Activated CD4-positive, alpha-beta T cell treated with anti-CD3 and anti-CD28 coated beads, Interleukin-2, amount 50 U/mL, for 24 hours (primary cell): Measurements from ENCODE around the gene EPHA7.

Experiments used
- DNase-seq, 2 donors: peaks; one replicate each; pipeline ENCODE4 v3.0.0-alpha.2; 2020; ENCODE audit warnings: low read depth in 1 of 2, low spot score in 1 of 2

EPHA7 gene

DNA sequence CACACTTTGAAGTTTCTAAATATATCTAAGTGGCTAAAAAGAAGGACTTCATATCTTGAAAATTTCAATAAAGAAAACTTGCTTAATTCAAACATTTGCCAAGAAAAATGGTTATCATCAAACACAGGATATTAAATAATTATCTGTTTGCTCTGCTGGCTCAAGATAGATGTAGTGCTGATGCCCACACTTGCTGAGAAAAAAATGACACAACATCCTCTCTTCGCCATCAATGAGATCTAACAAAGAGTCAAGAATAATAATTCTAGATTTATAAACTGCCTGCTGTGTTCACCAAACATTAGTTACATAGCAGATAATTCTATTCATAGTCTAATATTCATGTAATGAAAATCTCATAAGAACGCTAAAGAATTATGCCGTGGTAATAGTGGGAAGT lies 93.6 kb downstream of the EPHA7 start:
- no peak for DNase-seq

DNA sequence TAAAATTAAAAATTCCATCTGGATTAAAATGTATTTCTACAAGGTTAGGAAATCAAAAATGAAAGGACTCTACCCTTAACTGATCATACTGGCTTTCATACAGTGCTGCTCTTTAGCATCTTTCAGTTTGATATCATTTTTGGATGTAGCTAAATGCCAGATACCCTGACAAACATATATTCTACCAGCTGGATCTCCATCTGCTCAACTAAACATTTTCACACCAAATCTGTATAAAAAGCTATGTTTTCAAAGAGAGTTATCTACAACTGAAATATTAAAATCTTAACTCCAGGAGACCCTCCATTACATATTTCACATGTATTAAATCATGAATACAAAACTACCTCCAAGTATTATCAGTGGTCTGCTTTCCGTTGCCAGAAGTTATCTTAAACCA lies 95.7 kb downstream of the EPHA7 start:
- DNase-seq = no peak

DNA sequence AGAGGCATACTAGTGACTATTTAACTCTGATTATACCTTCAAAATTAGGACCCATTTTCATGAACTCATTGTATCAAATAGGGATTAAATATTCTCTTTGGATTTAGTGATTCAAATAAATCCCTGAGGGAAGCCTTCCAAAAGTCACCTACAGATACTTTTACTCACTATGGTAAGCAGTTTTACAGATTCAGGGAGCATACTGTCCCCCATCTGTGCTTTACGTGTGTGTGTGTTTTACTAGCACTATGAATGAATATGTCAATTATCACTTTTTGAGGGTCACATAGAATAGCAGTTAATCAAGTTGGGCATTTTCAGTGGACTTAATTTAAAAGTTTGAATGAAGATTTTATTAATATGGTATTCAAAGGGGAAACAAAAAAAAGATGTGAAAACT lies 96.7 kb downstream of the EPHA7 start:
- no peak for DNase-seq

DNA sequence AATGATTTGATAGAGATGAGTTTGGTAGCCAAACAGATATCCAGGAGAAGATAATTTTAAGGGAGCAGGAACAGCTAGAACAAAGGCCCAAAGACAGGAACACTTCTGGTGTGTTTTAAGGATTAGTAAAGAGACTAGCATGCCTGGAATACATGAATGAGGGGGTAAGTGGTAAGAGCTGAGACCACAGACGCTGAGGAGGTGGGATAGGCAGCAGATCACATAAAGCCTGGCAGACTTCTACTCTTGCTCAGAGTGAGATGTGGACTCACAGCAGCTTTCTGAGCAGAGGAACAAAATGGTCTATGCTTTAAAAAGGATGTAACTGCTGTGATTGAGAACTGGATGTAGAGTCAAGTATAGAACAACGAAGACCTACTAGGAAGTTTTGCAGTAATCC lies 100.1 kb downstream of the EPHA7 start:
- no peak for DNase-seq

DNA sequence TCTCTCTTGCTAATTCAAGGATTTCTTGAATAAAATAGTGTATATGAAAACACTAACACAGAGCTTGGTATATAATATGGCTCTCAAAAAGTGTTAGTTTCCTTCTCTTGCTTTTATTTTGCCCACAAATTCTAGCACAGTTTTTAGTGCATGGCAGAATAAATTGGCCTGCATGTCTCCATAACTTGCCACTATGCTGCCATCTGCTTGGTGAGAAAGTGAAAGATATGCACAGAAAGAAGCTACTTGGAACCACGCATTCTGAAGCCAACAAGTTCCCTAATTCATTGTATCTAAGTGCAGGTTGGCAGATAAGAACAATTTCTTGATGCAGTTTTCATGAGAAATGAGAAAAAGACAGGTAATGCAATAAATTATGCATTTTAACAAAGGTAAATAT lies 101.2 kb downstream of the EPHA7 start:
- no peak for DNase-seq

GRCh38 chr6:93317592-93317991 lies 101.8 kb downstream of the EPHA7 start:
- no peak for DNase-seq

GRCh38 chr6:93307505-93308409 lies 111.6 kb downstream of the EPHA7 start:
- DNase-seq = no peak

GRCh38 chr6:93305088-93305487 lies 114.3 kb downstream of the EPHA7 start:
- DNase-seq = no peak

- DNase-seq = no peak
Measured at GRCh38 chr6:93304505-93304904, 114.9 kb downstream of the EPHA7 start.

GRCh38 chr6:93300661-93301060 lies 118.7 kb downstream of the EPHA7 start:
- DNase-seq = no peak

GRCh38 chr6:93299622-93300021 lies 119.7 kb downstream of the EPHA7 start:
- no peak for DNase-seq

DNA sequence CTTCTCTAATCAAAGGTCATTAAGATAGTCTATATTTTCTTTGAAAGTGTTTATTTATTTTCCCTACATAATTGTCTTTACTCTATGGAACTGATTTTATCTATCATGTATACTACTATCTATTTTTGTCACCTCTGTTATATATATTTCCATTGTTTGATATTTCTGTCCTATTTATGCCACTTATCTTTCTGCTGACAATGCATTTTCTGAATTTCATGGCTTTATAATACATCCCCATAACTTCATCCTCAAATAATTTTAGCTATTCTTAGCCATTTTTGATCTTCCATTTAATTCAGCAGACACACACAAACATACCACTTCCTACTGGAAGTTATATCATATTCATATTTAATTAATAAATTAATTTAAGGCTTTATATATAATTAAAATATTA lies 123.7 kb downstream of the EPHA7 start:
- DNase-seq = no peak

- no peak for DNase-seq
Measured at GRCh38 chr6:93294879-93295278, 124.5 kb downstream of the EPHA7 start.

DNA sequence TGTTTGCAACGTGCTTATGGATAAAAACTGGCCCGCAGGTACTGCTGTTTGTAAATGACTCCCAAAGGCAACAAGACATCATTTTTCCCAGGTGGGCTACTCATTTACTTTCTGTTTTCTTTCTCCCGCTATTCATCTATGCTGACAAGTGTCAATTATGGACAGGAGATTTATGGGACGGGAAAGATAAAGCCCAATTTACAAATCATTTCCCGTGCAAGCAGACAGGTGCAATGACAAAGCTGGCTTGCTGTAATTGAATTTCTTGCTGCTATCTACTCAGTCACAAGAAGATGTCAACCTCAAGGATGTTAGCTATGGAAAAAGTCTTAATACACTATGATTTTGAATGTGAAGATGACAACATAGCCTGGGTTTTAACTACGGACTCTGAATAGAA lies 125.5 kb downstream of the EPHA7 start:
- no peak for DNase-seq

GRCh38 chr6:93293460-93293859 lies 125.9 kb downstream of the EPHA7 start:
- no peak for DNase-seq

DNA sequence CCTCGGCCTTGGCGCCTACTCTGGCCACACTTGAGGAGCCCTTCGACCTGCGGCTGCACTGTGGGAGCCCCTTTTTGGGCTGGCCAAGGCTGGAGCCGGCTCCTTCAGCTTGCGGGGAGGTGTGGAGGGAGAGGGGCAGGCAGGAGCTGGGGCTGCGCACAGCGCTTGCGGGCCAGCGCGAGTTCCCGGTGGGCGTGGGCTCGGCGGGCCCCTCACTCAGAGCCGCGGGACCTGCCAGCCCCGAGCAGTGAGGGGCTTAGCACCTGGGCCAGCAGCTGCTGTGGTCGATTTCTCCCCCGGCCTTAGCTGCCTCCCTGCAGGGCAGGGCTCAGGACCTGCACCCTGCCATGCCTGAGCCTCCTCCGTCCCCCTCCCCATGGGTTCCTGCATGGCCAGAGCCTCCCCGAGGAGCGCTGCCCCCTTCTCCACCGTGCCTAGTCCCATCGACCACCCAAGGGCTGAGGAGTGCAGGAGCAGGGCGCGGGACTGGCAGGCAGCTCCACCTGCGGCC lies 136.8 kb downstream of the EPHA7 start:
- no peak for DNase-seq

DNA sequence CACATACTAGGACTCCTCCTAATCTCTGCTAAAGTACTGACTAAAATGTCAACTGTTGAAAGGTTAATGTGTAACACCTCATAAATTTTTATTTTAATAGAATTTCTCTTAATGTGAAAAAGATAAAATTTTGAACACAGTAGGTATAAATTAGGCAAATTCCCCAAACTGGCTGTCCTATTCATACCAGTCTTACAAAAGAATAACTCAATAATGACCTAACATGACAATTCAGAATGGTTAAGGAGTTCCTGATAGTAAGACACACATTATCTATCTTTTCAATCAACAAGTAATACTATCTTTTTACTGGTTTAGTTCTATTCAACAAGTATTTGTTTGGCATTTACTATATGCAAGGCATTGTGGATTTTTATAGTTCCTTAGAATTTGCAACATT lies 141.1 kb downstream of the EPHA7 start:
- DNase-seq = no peak

DNA sequence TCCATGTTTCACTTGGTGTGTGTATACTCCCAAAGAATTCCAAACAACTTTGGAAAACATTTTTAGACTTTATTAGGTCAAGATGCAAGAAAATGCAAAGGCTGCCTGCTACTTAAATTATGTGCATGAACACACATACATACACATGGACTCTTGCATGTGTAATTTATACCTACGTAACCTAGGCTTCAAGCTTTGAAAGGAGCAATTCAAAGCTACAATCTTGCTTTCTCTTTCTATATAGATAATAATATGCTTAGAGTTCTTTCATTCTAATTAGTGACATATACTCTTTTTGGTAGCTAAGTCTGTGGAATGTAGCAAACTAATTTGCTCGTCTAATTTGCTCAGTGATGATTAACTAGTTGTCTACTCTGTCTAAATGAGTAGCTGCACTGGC lies 146.5 kb downstream of the EPHA7 start:
- no peak for DNase-seq

DNA sequence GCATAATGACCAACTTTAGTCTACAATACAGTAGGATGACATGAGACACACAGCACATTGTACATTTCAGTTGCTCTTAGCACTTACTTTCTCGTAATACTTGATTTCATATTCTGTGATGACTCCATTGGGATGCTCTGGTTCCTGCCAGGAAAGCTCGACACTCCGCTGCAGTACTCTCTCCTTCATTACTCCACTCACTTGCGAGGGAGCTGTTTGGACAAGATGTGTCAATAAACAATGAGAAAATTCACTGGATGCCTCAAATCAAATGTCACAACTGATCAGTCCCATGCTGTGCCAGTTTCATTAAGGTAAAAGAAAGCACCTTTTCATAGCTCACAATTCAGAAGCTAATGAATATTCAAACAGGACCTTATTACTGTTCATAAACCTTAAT lies 147.1 kb downstream of the EPHA7 start:
- no peak for DNase-seq

DNA sequence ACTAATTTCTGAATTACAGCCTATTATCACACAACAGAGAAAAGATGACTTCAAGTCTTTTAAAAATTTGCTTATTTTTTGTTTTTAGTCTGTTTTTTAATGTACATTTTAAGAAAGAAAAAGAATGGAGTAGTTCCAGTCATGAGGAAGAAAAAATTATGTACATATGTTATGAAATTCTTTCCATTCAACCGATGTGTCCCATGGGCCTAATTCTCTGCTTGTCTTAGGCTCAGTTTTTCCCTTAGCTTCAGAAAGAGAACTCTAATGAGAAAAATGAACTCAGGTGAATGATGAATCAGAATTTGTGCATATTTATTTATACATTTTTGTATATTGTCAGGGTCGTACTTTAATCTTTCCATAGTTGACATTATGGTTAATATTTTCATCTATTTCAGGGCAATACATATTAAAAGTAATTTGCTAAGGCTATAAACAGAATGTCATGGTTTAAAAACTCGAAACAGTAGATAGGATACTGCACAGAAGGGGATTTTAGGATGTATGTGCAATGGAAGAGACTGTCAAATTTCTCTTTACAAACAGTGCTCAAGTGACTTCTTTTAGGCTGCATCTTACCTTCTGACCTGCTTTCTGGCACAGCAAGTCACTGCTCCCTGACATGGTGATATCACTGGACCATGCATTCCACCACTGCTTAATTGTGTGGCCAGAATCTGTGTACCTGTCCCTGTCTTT lies 153.1 kb downstream of the EPHA7 start:
- no peak for DNase-seq

DNA sequence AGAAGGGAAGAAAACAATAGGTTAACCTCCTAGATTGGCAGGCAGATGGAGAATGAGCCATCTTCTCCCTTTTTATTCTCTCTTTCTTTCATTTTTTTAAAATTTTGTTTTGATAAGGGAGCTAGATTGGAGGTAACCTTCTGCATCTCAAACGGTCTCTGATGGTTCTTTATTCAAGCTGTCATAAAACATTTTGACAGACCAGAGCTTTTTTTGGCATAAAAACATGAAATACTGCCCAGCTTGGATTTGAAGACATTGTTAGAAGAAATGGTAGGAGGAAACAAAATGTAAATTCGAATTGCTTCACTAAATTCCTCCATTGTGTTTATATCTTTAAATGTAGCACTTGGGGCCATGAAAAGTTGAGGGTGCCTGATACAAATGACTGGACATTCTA lies 158.5 kb downstream of the EPHA7 start:
- DNase-seq = no peak

DNA sequence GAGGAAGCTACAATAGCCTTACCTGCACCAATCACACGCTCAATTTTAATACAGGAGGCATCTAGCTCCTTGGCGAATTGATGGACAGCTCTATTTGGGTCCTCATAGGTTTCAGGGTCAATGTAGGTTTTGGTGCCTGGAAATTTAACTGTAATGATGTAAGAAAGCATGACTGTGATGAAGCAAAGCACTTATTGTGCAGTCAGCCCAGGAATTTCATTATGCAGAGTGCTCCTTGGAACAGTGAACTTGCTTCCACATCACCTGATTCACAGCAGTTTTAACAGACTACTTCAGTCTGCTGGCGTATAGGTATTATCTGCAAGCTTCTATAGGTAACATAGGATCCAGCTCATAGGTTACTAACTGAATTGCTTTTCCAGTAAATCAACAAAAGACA lies 160.0 kb downstream of the EPHA7 start:
- no peak for DNase-seq
